Gastroesophageal sphincter (tissue), 4 donors: Measurements from ENCODE around the gene PADI4. TPM values are rescaled to one million over a fixed set of nuclear protein-coding genes. Genes with fewer than 3 reads are reported as not detected.

ENCODE experiments used
- ATAC-seq: fragments of 150-250 bp; one replicate; pipeline ENCODE4 v1.9.1; 2016; ENCODE audit warnings: mild to moderate bottlenecking, moderate library complexity
- H3K27ac ChIP-seq, 4 donors: fragments of 200-600 bp; sonication (generic) in 3 of 4; 1 replicate in 3 of 4; 2 replicates in 1 of 4; pipeline ENCODE4 v1.5.1; 2016 to 2019
- H3K27me3 ChIP-seq: fragments of 200-600 bp; sonication (generic); one replicate; pipeline ENCODE4 v1.5.1; 2019
- H3K36me3 ChIP-seq, 2 donors: fragments of 200-600 bp; sonication (generic); one replicate each; pipeline ENCODE4 v1.5.1; 2019; ENCODE audit warnings: control low read depth in 1 of 2
- H3K4me1 ChIP-seq, 3 donors: fragments of 200-600 bp; sonication (generic); 1 replicate in 2 of 3; 2 replicates in 1 of 3; pipeline ENCODE4 v1.5.1; 2016 to 2019; ENCODE audit warnings: control low read depth in 2 of 3
- H3K4me3 ChIP-seq, 2 donors: fragments of 200-600 bp; sonication (generic); one replicate each; pipeline ENCODE4 v1.5.1; 2019; ENCODE audit warnings: mild to moderate bottlenecking in 1 of 2, moderate library complexity in 1 of 2
- H3K9me3 ChIP-seq, 3 donors: fragments of 200-600 bp; sonication (generic); one replicate each; pipeline ENCODE4 v1.5.1; 2017 to 2019; ENCODE audit warnings: control low read depth in 2 of 3
- CTCF ChIP-seq, 4 experiments: fragments of 200-600 bp in 2 of 4; fragments of 450-650 bp in 2 of 4; sonication (generic) in 1 of 4; IDR thresholded peaks; one replicate each; pipeline ENCODE4 v1.5.1; 2017 to 2019; ENCODE audit warnings: antibody characterized with exemption in 4 of 4, mild to moderate bottlenecking in 2 of 4, moderate library complexity in 2 of 4
- EP300 ChIP-seq: sonication (generic); formaldehyde crosslinking; IDR thresholded peaks from one replicate; pipeline ENCODE4 v1.6.1; 2017; ENCODE audit warnings: antibody characterized with exemption, mild to moderate bottlenecking
- POLR2A ChIP-seq, 2 donors: fragments of 450-650 bp; IDR thresholded peaks; one replicate each; pipeline ENCODE4 v1.6.1; 2017; ENCODE audit warnings: antibody characterized with exemption in 2 of 2, mild to moderate bottlenecking in 2 of 2, moderate library complexity in 1 of 2
- POLR2AphosphoS5 ChIP-seq: sonication (generic); formaldehyde crosslinking; IDR thresholded peaks from one replicate; pipeline ENCODE4 v1.6.1; 2017; ENCODE audit warnings: antibody characterized with exemption
- WGBS, 2 donors: methylation state at CpG; one replicate each; pipeline ENCODE4 v1.1.5; 2018; ENCODE audit warnings: low coverage in 1 of 2; 5-methylcytosine and 5-hydroxymethylcytosine counted together
- total RNA-seq, 4 donors: library from RNA; depleted of rRNA; stranded (reverse); fragments of >200 nt; gene quantifications; one replicate each; pipeline ENCODE4 v1.1.0, GENCODE V29; 2016

PADI4 gene
- total RNA-seq, 4 donors from 2014 or later: 1.6 TPM; not detected in 3

- ATAC-seq: no peak
- Histone ChIP-seq H3K36me3 (no peaks in the 10 kb centered on the region), H3K4me1 (no peaks in the 10 kb centered on the region), H3K4me3 (no peak overlapping the region), H3K27ac (no peak overlapping the region), H3K9me3 (no peaks in the 10 kb centered on the region), H3K27me3 (peaks cover 54% of the 10 kb centered on the region)
- TF ChIP-seq CTCF (IDR thresholded peaks at IDR 0.05) (no peak), POLR2A (IDR thresholded peaks at IDR 0.05) (no peak), POLR2AphosphoS5 (no peak), EP300 (no peak)
- WGBS, 2 donors: no CpG with 5 or more reads among the region's 8 CpGs
Observed at GRCh38 chr1:17350083-17350482, 42.1 kb downstream of the PADI4 start.

GRCh38 chr1:17350928-17351446, 43.0 kb downstream of the PADI4 start:
- H3K27me3 ChIP-seq: peaks cover 59% of the 10 kb centered on the region
- no peak for ATAC-seq
- 67 to 84% methylated on average over 3 to 7 of the region's 7 CpGs for WGBS, 2 donors

GRCh38 chr1:17351598-17352324, 43.8 kb downstream of the PADI4 start:
- no peaks in the 10 kb centered on the region for H3K9me3 ChIP-seq
- no peaks in the 10 kb centered on the region for H3K4me1 ChIP-seq
- H3K36me3 ChIP-seq: no peaks in the 10 kb centered on the region
- no peak overlapping the region for H3K4me3 ChIP-seq
- ATAC-seq: no peak
- H3K27ac ChIP-seq: no peak overlapping the region
- WGBS, 2 donors: 63 to 79% methylated on average over 6 to 7 of the region's 8 CpGs
- H3K27me3 ChIP-seq: peaks cover 58% of the 10 kb centered on the region
- no peak for TF ChIP-seq POLR2AphosphoS5

More at GRCh38 chr1:17350928-17351446, 43.0 kb downstream of the PADI4 start:
- Histone ChIP-seq H3K27ac (no peak overlapping the region), H3K36me3 (no peaks in the 10 kb centered on the region), H3K4me3 (no peak overlapping the region), H3K4me1 (no peaks in the 10 kb centered on the region), H3K9me3 (no peaks in the 10 kb centered on the region)
- TF ChIP-seq POLR2AphosphoS5: no peak
- TF ChIP-seq POLR2A (IDR thresholded peaks at IDR 0.05): no peak
- TF ChIP-seq EP300: no peak
- no peak for TF ChIP-seq CTCF (IDR thresholded peaks at IDR 0.05)

- WGBS, 2 donors: 40 to 50% methylated on average over 8 of the region's 8 CpGs
- Histone ChIP-seq H3K9me3 (no peaks in the 10 kb centered on the region), H3K4me1 (no peaks in the 10 kb centered on the region), H3K27ac (no peak overlapping the region), H3K27me3 (peaks cover 51% of the 10 kb centered on the region), H3K4me3 (no peak overlapping the region), H3K36me3 (no peaks in the 10 kb centered on the region)
- ATAC-seq: no peak
- TF ChIP-seq EP300: no peak
- TF ChIP-seq POLR2AphosphoS5: no peak
- no peak for TF ChIP-seq POLR2A (IDR thresholded peaks at IDR 0.05)
- TF ChIP-seq CTCF (IDR thresholded peaks at IDR 0.05): no peak
Observed at GRCh38 chr1:17352419-17352909, 44.5 kb downstream of the PADI4 start.

GRCh38 chr1:17355898-17356297, 47.9 kb downstream of the PADI4 start:
- no peaks in the 10 kb centered on the region for H3K36me3 ChIP-seq
- no peaks in the 10 kb centered on the region for H3K9me3 ChIP-seq
- no peaks in the 10 kb centered on the region for H3K4me1 ChIP-seq
- no peak for TF ChIP-seq POLR2AphosphoS5
- no peak for TF ChIP-seq CTCF (IDR thresholded peaks at IDR 0.05)
- TF ChIP-seq EP300: no peak
- no peak for TF ChIP-seq POLR2A (IDR thresholded peaks at IDR 0.05)
- H3K27ac ChIP-seq: no peak overlapping the region
- no peak for ATAC-seq
- WGBS, 2 donors: no CpG with 5 or more reads among the region's 6 CpGs
- H3K27me3 ChIP-seq: peaks cover 32% of the 10 kb centered on the region
- H3K4me3 ChIP-seq: no peak overlapping the region
